GM13977 (cell line): Measurements from ENCODE around the gene WDR17.
"Not testable (repeated sequence)": the region's sequence is repeated elsewhere in the genome, so short reads cannot be mapped to it uniquely, and the experiment has no call there.

ENCODE experiments used
- DNase-seq: peaks from one replicate; pipeline ENCODE4 v3.0.0; 2012; ENCODE audit warnings: low spot score
- CTCF ChIP-seq: IDR thresholded peaks from 2 replicates; pipeline ENCODE4 v1.5.1; 2012; ENCODE audit warnings: mild to moderate bottlenecking, control low read depth; ENCODE audit not compliant: insufficient read depth; ENCODE audit errors: extremely low read depth, missing control alignments
- in situ Hi-C: fragments of 300-500 bp; cut with MboI; formaldehyde crosslinking; loops from one replicate; pipeline ENCODE4 v1.12.0; 2022; ENCODE audit warnings: low sequenced_read_pairs, low pct_unique_long_range_greater_than_20kb, mixed read lengths, inconsistent platforms; ENCODE audit not compliant: unreplicated experiment

WDR17 gene

GRCh38 chr4:176205299-176205698 is 139.7 kb downstream of the WDR17 start:
- in situ Hi-C loops: no loop called here
- TF ChIP-seq CTCF: no peak
- no peak for DNase-seq

GRCh38 chr4:176207839-176208238 is 142.2 kb downstream of the WDR17 start:
- DNase-seq: no peak
- no peak for TF ChIP-seq CTCF
- in situ Hi-C loops: no loop called here

- no peak for DNase-seq
- TF ChIP-seq CTCF: no peak
- in situ Hi-C loops: no loop called here
Observed at GRCh38 chr4:176209535-176209934, 143.9 kb downstream of the WDR17 start.

GRCh38 chr4:176210101-176210500 is 144.5 kb downstream of the WDR17 start:
- DNase-seq: no peak
- in situ Hi-C loops: no loop called here
- TF ChIP-seq CTCF: no peak

- no peak for DNase-seq
- in situ Hi-C loops: no loop called here
- no peak for TF ChIP-seq CTCF
Observed at GRCh38 chr4:176210579-176211296, 145.1 kb downstream of the WDR17 start.

GRCh38 chr4:176212351-176212750 is 146.7 kb downstream of the WDR17 start:
- DNase-seq, in situ Hi-C loops: not testable (repeated sequence)

GRCh38 chr4:176217510-176217909 is 151.9 kb downstream of the WDR17 start:
- peak; percentile 10 for TF ChIP-seq CTCF
- in situ Hi-C loops: no loop called here
- no peak for DNase-seq
